DND-41 (cell line): ENCODE measurements around the gene SMC1B.

ENCODE experiments used
- ATAC-seq: fragments of 200-7000 bp; cut with Tn5 transposase; 3 replicates; pipeline ENCODE4 v1.9.1; 2021; ENCODE audit warnings: low read depth; ENCODE audit not compliant: insufficient read depth
- DNase-seq: peaks from one replicate; pipeline ENCODE4 v3.0.0-alpha.2; 2020
- H2AFZ ChIP-seq: 2 replicates; pipeline ENCODE4 v1.6.0; 2012; ENCODE audit warnings: low read depth, low read length
- H3K27ac ChIP-seq: 2 replicates; pipeline ENCODE4 v1.5.1; 2012; ENCODE audit warnings: low read length, inconsistent platforms
- H3K27me3 ChIP-seq: fragments of 200-600 bp; sonication (generic); 2 replicates; pipeline ENCODE4 v1.6.0; 2012; ENCODE audit warnings: low read length, mild to moderate bottlenecking, inconsistent platforms; ENCODE audit not compliant: insufficient read depth, poor library complexity
- H3K36me3 ChIP-seq: 2 replicates; pipeline ENCODE4 v1.5.1; 2012; ENCODE audit warnings: low read length, inconsistent platforms; ENCODE audit not compliant: insufficient read depth
- H3K4me1 ChIP-seq: 2 replicates; pipeline ENCODE4 v1.5.1; 2012; ENCODE audit warnings: mild to moderate bottlenecking, low read length; ENCODE audit not compliant: insufficient read depth
- H3K4me2 ChIP-seq: 2 replicates; pipeline ENCODE4 v1.6.0; 2012; ENCODE audit warnings: mild to moderate bottlenecking, moderate library complexity, low read length, inconsistent platforms; ENCODE audit not compliant: insufficient read depth
- H3K4me3 ChIP-seq, 2 experiments: fragments of 200-600 bp in 1 of 2; shearing (Covaris generic) in 1 of 2; 2 replicates each; pipeline ENCODE4 v1.5.1; 2012 to 2016; ENCODE audit warnings: inconsistent platforms in 2 of 2, low read length in 2 of 2, mild to moderate bottlenecking in 2 of 2, low read depth in 1 of 2, moderate library complexity in 1 of 2
- H3K79me2 ChIP-seq: 2 replicates; pipeline ENCODE4 v1.6.0; 2012; ENCODE audit warnings: low read length, inconsistent platforms; ENCODE audit not compliant: insufficient read depth
- H3K9ac ChIP-seq: 2 replicates; pipeline ENCODE4 v1.6.0; 2012; ENCODE audit warnings: low read depth, mild to moderate bottlenecking, inconsistent platforms, low read length, moderate library complexity
- H3K9me3 ChIP-seq: 2 replicates; pipeline ENCODE4 v1.5.1; 2012; ENCODE audit warnings: low read length, moderate library complexity, mild to moderate bottlenecking, inconsistent platforms; ENCODE audit not compliant: insufficient read depth, severe bottlenecking
- H4K20me1 ChIP-seq: 2 replicates; pipeline ENCODE4 v1.6.0; 2012; ENCODE audit warnings: low read length; ENCODE audit not compliant: insufficient read depth
- EZH2 ChIP-seq: IDR thresholded peaks from 3 replicates; pipeline ENCODE4 v1.6.1; 2012; ENCODE audit warnings: borderline replicate concordance, low read depth, mild to moderate bottlenecking, moderate library complexity, low read length, inconsistent platforms; ENCODE audit not compliant: severe bottlenecking
- TF ChIP-seq, protein P1 (sequence below): IDR thresholded peaks from 2 replicates; pipeline ENCODE4 v1.5.1; 2012; ENCODE audit warnings: borderline replicate concordance, low read length, moderate library complexity, mild to moderate bottlenecking; ENCODE audit not compliant: poor library complexity, severe bottlenecking; ENCODE audit errors: extremely low read depth

Gene SMC1B

DNA sequence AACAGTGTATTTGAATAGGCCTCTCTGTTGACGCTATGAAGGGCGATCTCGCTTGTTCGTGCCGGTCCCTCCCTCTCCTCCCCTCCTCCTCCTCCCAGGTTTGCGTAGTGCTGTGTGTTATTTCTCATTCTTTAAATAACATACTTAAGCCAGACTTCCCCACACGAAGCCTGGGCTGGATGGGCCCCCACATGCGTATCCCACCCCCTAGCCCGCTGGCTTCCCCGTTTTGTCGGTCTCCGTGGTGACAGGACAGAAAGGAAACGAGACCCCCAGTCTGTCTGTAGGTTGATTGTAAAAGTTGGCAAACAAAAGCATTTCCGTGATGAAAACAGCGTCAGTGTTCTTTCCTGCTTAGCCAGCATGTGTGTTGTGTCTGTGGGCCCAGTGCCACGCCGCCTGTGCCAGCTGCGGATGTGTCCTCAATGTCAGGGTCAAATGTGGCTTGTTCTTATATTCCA, 76.4 kb downstream of the SMC1B start:
- no peak overlapping the region for H2AFZ ChIP-seq
- DNase-seq: no peak
- H4K20me1 ChIP-seq: no peaks in the 10 kb centered on the region
- H3K4me1 ChIP-seq: no peaks in the 10 kb centered on the region
- ATAC-seq: no peak
- H3K27me3 ChIP-seq: no peaks in the 10 kb centered on the region
- no peak overlapping the region for H3K9ac ChIP-seq
- H3K4me3 ChIP-seq: no peak overlapping the region
- no peaks in the 10 kb centered on the region for H3K79me2 ChIP-seq
- peaks cover 72% of the 10 kb centered on the region for H3K36me3 ChIP-seq
- no peaks in the 10 kb centered on the region for H3K9me3 ChIP-seq
- H3K27ac ChIP-seq: no peak overlapping the region
- TF ChIP-seq, protein P1, sequence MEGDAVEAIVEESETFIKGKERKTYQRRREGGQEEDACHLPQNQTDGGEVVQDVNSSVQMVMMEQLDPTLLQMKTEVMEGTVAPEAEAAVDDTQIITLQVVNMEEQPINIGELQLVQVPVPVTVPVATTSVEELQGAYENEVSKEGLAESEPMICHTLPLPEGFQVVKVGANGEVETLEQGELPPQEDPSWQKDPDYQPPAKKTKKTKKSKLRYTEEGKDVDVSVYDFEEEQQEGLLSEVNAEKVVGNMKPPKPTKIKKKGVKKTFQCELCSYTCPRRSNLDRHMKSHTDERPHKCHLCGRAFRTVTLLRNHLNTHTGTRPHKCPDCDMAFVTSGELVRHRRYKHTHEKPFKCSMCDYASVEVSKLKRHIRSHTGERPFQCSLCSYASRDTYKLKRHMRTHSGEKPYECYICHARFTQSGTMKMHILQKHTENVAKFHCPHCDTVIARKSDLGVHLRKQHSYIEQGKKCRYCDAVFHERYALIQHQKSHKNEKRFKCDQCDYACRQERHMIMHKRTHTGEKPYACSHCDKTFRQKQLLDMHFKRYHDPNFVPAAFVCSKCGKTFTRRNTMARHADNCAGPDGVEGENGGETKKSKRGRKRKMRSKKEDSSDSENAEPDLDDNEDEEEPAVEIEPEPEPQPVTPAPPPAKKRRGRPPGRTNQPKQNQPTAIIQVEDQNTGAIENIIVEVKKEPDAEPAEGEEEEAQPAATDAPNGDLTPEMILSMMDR: no peak
- TF ChIP-seq EZH2: no peak
- H3K4me2 ChIP-seq: no peak overlapping the region

DNA sequence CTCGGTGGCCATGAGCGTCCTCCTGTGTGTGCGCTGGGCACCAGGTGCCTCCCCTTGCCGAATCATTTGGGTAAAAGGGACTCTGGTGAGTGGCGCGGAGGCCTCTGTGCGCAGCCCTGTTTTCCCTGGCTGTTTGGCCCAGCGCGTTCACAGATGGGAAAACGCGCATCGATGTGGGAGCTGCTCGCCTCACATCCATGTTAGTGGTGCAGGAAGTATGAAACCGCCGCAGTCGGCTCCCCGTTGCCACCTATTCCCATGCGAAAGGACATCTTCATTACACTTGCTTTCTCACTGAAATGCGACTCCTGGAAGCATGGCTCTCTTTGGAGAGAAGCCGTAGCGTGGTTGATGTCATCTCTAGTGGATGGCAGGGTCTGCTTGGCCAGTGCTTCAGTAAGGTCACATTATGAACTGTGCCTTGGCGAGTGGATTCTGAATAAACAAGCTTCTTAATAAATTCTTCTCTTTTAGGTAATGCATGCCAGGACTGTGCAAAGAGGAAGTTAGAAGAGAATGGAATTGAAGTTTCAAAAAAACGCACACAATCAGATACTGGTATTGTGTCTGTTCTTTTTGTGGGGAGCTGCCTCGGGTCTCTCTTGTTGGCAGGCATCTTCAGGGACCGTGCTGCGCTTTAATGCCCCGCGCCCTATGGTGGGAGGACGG, 77.4 kb downstream of the SMC1B start:
- Histone ChIP-seq H3K36me3 (peaks cover 73% of the 10 kb centered on the region), H3K79me2 (no peaks in the 10 kb centered on the region), H3K4me2 (no peak overlapping the region), H4K20me1 (no peaks in the 10 kb centered on the region), H2AFZ (no peak overlapping the region), H3K4me1 (no peaks in the 10 kb centered on the region), H3K27ac (no peak overlapping the region), H3K27me3 (no peaks in the 10 kb centered on the region), H3K9me3 (no peaks in the 10 kb centered on the region), H3K9ac (no peak overlapping the region), H3K4me3 (no peak overlapping the region)
- no peak for ATAC-seq
- TF ChIP-seq, protein P1: no peak
- no peak for TF ChIP-seq EZH2
- no peak for DNase-seq

DNA sequence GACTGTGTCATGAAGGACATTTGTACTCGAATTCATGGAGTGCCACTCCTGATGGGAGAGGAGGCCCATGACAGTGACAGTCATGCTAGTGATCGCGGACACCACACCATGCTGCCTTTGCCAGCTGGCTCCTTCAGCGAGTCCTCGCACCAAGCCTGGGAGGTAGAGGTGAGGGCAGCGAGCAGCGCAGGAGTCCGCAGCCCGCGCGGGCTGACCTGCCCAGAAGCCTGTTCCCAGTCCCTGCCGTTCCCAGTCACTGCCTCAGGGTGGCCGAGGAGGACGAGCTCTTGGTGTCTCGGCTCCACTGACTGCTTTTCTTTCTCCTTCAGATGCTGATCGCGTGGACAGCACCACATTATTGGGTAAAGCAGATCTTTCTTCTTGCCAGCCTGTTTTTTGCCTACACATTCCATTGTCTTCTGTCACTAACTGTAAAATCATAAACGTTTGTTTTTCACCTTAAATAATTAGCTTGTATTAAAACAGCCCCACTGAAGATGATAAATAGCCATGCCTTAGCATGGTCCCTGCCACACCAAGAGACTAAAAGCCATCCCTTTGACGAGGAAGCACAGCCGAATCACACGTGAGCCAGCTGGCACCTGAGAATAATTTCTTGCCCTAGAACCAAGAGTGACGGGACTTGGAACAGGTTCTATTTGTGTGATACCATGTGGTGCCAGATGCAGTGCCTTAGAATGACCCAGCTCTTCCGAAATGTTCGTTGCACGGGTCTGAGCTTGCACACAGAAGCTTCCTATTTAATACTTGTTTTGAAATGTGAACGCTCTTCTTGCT, 78.2 kb downstream of the SMC1B start:
- Histone ChIP-seq H3K27ac (no peak overlapping the region), H3K4me3 (no peak overlapping the region), H4K20me1 (no peaks in the 10 kb centered on the region), H3K27me3 (no peaks in the 10 kb centered on the region), H2AFZ (no peak overlapping the region), H3K4me2 (no peak overlapping the region), H3K79me2 (no peaks in the 10 kb centered on the region), H3K9ac (no peak overlapping the region), H3K4me1 (no peaks in the 10 kb centered on the region), H3K9me3 (no peaks in the 10 kb centered on the region), H3K36me3 (peaks cover 76% of the 10 kb centered on the region)
- ATAC-seq (no peak), DNase-seq (no peak)
- TF ChIP-seq, protein P1: no peak
